COR-L47 (cell line): Measurements from ENCODE around the gene SLC6A1.

Experiments used
- DNase-seq: peaks from one replicate; lab custom pipeline; 2025; lab: John Stamatoyannopoulos, UW

The SLC6A1 gene

GRCh38 chr3:10992017-10992942 lies at the start of gene SLC6A1:
TSS of gene SLC6A1 (plus strand) at chr3:10992748. CDS start at chr3:11017212, 24,464 bp downstream.
- no peak for DNase-seq

- DNase-seq = no peak
These were observed 47.7 kb upstream of the SLC6A1 start for GRCh38 chr3:10944866-10945265.

GRCh38 chr3:10945683-10946287 lies 46.8 kb upstream of the SLC6A1 start:
- DNase-seq = peak; percentile 7

- DNase-seq = no peak
These were observed 46.0 kb upstream of the SLC6A1 start for GRCh38 chr3:10946526-10946925.

GRCh38 chr3:10948326-10948725 lies 44.2 kb upstream of the SLC6A1 start:
- no peak for DNase-seq

GRCh38 chr3:10949197-10949596 lies 43.4 kb upstream of the SLC6A1 start:
- no peak for DNase-seq

- DNase-seq = peak; percentile 17
These were observed 41.9 kb upstream of the SLC6A1 start for GRCh38 chr3:10950476-10951294.

- DNase-seq = no peak
These were observed 41.1 kb upstream of the SLC6A1 start for GRCh38 chr3:10951295-10951926.

- no peak for DNase-seq
These were observed 40.0 kb upstream of the SLC6A1 start for GRCh38 chr3:10952525-10952924.

GRCh38 chr3:10954740-10955139 lies 37.8 kb upstream of the SLC6A1 start:
- DNase-seq = no peak

GRCh38 chr3:10955711-10956453 lies 36.7 kb upstream of the SLC6A1 start:
- no peak for DNase-seq

- DNase-seq = no peak
These were observed 36.0 kb upstream of the SLC6A1 start for GRCh38 chr3:10956531-10956930.

GRCh38 chr3:10956986-10957385 lies 35.6 kb upstream of the SLC6A1 start:
- DNase-seq = no peak

- DNase-seq = peak; percentile 73
These were observed 34.4 kb upstream of the SLC6A1 start for GRCh38 chr3:10957976-10958749.

- no peak for DNase-seq
These were observed 32.3 kb upstream of the SLC6A1 start for GRCh38 chr3:10960255-10960654.

GRCh38 chr3:10961921-10962320 lies 30.6 kb upstream of the SLC6A1 start:
- peak; percentile 36 for DNase-seq

GRCh38 chr3:10962481-10963036 lies 30.0 kb upstream of the SLC6A1 start:
- DNase-seq = peak; percentile 78

GRCh38 chr3:10964537-10965167 lies 27.9 kb upstream of the SLC6A1 start:
- DNase-seq = no peak

- DNase-seq = peak; percentile 55
These were observed 24.1 kb upstream of the SLC6A1 start for GRCh38 chr3:10968401-10968800.
